Activated CD8-positive, alpha-beta memory T cell treated with anti-CD3 and anti-CD28 coated beads, Interleukin-2, amount 50 U/mL, for 1 hour (primary cell): ENCODE data around the gene P2RX3.

Experiments used
- DNase-seq: peaks from one replicate; pipeline ENCODE4 v3.0.0-alpha.2; 2020; ENCODE audit errors: extremely low read depth

Gene P2RX3

DNA sequence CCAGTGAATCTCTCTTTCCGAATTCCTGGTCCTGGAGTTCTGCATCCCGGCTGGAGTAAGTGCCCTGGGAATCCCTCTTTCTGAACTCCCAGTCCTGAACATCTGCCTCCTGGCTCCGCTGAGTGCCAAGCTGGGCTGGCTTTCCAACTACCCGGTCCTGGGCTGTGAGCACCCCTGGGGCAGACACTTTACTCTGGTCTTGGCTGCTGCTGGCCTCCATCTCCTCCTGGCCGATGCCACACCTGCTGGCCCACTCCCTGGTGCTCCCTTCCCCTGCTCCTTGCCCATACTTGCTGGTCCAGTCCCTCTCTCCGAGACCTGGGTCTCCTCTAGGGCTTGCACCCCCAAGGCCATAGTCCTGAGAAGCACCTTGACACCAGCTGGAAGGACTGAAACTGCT, 28.1 kb upstream of the P2RX3 start:
- no peak for DNase-seq

DNA sequence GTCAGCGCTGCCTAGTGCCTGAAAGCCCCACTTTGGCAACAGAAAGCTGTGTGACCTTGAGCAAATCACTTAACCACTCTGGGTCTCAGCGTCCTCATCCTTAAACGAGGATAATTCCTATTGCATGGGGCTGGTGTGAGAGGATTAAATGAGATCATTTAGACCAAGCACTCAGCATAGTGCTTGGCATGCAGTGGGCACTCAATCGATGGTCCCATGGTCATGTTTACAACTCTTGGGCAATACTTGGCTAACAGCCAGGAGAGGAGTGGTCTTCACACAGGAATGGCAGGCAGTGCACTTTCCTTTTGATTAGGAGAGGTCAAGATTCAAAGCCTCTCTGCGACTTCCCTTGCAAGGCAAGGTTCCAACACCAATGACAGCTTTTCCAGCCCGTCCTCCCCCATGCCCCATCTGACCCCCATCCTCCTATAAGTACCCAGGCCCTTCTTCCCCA, 27.5 kb upstream of the P2RX3 start:
- DNase-seq: no peak

DNA sequence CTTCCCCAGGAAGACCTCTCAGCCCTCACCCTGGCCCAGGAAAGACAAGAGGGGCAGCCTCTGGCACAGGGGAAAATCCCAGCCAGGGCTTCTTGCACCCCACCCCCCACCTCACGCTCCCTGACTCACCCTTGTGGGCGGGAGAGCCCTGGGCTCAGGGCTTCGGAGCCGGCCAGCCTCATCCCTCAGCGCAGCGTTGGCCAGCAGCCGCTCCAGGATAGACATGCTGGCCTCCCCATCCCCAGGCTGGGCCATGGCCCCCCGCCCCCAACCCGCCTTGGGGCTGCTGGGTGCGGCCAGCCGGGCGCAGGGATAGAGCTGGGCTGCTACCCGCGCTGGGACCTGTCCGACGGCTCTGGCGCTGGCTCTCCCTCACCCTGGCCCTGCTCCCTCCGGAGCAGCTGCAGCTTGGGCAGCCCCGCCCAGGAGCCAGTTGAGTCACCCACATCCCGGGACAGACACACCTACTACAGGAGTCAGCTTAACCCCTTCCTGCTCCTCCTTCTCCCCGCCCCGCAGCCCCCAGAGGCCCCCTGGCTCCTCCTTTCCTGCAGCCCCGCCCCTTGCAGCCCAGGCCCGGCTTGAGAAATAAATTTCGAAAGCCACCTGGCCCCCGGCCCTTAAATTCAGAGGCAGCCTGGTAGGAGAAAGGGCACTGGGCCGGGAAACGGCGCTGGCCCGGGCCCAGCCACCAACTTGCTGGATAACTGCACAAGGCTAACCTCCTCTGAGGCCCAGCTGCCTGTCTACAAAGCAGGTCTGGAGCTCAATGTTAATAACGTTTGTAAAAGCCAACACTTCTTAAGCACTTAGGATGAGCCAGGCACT, 26.8 kb upstream of the P2RX3 start:
- no peak for DNase-seq

DNA sequence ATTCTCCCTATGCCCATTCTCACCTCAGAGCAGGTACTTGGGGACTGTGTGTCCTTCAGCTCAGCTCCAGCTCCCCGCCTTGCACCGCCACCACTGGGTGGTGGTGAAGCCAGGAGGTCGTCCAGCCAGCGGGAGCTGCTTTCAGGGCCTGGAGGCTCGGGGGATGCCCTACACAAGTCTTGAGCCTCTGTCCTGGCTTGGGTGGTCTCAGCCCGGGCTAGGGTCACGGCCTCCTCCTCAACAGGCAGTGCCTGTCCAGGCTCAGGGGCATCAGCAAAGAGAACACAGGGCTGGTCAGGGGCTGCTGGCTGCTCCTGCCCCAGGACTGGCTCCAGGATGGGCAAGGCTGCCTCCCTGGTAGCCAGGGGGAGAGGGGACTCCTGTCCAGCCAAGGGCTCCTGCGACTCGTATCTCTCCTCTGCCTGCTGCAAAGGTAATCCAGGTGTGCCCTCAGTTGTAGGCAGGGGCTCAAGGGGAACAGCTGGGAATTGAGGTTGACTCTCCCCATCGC, 25.6 kb upstream of the P2RX3 start:
- no peak for DNase-seq

DNA sequence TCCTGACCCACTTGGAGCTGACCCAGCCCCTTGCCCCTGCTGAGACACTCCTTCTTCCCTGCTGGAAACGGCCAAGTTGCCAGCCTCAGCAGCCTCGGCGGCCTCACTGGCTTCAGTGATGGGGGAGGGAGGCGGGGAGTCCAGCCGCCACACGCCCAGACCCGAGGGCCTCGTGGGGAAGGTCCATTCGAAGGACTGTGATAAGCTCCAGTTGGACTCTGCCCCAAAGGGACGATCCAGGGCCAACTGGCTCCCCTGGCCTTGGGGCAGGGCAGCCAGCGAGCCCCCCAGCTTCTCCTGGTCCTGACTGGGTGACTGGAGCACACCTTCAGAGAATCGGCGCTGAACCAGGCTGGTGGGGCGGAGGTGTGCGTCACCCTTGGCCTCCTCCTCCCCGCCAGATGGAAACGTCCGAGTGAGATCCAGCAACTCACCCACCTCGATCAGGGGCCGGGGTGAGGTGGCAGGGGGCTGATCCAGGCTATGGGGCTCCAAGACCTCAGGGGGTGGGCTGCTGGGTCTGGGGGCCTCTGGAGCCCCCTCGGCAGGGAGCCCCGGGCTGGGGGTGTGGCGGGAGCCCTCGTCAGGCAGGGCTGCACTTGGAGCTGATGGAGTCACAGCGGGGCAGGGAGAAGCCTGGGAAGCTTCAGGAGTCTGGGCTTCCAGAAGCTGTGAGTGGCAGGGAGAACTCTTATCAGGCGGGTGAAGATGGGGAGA, 24.9 kb upstream of the P2RX3 start:
- DNase-seq: no peak

DNA sequence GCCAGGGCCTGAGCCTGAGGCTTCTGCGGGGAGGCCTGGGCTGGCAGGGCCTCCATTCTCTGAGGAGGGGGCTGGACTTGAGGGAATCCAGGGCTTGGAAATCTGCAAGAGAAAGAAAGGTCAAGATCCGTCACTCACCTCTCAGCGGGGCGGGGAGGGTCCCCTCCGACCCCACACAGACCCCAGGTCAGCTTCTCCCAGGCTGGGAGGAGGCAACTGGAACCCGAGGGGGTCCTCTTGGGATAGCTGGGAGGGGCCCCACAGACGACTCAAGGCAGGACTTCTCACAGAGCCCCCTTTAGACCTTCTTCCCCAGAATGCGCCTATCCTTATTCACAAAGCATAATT, 24.4 kb upstream of the P2RX3 start:
- no peak for DNase-seq

DNA sequence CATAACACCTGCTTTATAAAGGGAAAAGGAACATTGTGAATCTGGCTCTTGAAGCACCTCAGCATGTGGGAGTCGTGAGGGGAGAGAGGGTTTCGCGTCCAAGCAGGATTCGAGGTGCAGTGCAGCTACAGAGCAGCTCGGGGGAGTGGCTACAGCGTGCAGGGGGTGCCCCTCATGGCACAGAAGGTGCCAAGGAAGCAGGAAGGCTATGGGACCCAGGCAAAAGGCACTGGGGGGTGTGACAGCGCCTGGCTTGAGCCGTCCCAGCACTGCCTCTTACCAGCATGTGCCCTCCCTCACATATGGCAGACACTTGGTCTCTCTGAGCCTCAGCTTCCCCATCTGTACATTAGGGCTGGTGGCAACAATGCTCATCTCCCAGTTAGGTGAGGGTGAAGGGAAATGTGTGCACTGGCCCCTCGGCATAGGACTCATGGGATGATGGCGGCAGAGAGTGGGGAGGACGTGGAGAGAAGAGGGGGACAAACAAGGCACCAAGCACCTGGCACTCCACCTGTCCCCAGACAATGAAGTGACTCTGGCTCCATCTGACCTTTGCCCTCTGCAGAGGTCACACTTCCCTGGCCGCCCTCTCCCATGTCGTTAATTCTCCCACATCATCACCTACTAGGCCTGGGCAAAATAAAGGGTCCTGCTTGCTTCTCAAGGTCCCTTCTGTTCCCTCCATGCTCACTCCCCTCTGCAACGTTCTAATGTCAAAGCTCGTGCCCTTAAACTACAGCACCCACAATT, 23.8 kb upstream of the P2RX3 start:
- DNase-seq: no peak

DNA sequence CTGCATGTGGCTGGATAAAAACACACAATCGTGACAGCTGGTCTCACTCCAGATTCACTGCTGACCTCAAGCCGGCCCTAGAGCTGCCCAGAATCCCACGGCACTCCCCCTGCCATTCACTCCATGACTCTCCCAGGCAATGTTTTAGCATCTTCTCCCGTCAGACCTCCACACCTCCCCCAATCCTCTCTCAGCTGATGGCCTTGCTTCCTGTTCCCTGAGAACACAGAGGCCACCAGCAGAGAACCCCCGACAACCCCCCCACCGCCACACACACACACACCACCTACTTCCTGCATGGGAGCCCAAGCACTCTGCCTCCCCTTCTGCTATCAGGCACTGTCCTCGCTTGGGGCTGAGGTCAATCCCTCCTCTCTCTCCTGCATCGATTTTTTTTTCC, 22.7 kb upstream of the P2RX3 start:
- no peak for DNase-seq

DNA sequence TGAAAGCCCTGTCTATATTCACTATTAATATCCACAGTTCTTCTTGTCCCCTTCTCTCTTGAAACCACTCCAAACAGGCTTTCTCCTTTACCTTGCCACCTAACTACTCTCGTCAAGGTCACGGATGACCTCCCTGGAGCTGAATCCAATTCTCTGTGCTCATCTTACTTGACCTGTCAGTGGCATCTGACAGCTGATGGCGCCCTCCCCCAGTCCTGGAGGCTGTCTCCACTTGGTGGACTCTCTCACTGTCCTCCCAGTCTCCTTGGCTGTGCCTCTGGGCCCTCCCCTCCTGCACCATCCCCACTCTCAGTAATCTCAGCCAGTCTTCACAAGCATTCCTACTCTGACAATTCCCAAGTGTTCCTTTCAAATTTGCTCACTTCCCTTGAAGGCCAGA, 22.1 kb upstream of the P2RX3 start:
- DNase-seq: no peak

DNA sequence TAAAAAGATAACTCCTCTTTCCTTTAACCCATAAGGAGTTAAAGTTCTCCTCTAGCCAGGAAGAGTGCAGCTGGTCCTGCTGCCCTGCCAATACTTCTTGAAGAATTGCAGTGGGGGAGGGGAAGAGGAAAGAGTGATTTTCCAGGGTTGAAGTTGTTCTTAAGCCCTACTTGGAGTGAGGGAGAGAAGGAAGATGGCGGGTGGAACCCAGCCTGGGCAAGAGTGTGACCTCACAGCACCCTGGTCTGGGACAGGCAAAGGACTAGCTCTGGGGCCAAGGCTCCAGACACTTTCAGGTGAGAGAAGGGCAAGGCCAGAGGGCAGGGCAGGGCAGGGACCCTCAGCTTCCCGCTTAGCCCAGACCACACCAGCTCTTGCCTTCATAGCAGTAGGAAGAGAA, 20.0 kb upstream of the P2RX3 start:
- no peak for DNase-seq

DNA sequence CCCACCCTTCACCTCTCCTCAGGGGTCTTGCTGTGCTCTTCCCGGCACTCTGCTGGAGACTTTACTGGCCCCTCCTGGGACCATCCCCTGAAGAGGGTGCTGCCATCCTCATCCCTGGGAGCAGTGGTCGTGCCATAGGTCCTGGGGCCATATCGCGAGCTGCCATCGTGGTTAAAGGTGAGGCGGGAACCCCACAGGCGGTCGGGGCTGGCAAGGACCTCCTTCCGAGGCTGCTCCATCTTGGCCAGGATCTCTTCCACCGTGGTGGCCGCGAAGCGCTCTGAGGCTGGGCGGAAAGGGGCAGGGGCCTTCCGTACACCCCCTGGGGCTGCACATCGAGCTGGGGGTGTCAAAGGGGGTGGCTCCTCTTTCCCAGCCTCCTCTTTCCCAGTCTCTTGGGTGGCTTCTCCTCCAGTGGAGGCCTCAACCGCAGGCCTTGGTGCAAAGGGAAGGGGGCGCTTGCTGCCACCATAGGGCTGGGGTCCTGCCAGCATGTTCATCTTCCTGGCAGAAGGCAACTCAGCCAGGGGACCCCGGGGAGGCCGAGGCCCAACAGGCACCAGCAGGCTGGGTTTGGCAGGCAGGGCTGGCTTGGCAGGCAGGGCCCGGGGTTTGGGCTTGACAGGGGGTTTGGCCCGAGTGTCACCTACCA, 18.0 kb upstream of the P2RX3 start:
- no peak for DNase-seq

DNA sequence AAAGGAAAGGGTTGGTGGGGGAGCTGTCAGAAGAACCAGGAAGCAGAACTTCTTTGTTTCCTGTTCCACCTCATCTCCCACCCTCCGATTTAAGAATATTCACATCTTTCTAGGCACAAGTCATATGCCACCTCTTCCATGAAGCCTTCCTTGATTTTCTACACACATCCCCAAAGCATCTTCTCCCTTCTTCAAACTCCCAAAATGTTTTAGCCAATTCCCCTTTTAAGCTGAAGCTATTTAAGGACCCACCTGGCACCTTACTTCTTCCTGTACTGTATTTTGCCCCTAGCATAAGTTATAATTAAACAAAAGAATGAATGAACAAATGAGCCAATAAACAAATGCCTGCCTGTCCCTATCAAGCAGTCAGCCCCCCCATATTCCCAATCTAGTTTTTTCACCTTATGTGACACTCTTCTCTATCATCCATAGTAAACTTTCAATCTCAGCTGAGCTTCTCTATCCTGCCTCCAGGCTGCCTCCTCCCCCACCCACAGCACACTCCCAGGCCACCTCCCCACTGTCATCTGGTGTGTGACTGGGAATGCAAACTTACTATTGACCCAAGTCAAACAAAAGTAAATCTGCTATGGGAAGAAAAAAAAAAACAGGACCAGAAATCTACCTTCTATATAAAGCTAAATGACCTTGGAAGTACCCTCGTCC, 17.3 kb upstream of the P2RX3 start:
- DNase-seq: no peak

DNA sequence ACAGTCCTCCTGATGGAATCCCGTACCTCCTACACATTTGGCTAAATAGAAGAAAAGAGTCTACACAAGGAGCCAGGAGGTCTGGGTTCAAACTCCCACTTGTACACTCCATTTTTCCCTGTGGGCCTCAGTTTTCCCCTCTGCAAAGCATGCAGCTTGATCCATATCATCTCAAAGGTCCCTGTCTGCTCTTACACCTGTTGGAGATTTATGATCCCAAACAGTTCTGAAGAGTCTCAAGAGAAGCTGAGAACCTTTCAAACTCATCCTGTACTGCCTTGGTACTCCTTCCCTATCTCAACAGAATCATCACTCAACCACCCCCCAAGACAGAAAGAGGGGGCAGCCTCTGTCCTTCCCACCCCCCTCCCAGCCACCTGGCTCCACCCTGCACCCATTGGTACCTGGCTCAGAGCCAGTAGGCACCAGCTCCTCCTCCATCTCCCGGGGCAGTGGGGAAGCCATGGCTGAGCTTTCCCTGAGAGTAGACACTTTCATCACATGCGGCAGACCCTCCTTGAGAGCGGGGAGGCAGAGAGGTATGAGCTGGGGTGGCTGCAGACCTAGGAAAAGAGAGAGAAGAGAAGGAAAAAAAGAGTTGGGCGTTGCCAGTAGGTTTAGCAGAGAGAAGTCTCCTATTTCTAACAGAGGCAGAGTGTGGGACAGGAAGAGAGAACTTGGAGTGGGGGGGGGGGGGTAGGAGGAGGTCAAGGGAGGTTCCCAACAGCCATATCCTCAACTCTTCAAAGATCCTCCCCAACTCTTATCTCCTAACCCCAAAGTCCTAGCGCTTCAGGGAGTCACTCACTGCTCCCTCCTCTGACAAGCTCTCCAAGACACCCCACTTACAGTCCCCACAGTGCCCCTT, 16.5 kb upstream of the P2RX3 start:
- DNase-seq: no peak

DNA sequence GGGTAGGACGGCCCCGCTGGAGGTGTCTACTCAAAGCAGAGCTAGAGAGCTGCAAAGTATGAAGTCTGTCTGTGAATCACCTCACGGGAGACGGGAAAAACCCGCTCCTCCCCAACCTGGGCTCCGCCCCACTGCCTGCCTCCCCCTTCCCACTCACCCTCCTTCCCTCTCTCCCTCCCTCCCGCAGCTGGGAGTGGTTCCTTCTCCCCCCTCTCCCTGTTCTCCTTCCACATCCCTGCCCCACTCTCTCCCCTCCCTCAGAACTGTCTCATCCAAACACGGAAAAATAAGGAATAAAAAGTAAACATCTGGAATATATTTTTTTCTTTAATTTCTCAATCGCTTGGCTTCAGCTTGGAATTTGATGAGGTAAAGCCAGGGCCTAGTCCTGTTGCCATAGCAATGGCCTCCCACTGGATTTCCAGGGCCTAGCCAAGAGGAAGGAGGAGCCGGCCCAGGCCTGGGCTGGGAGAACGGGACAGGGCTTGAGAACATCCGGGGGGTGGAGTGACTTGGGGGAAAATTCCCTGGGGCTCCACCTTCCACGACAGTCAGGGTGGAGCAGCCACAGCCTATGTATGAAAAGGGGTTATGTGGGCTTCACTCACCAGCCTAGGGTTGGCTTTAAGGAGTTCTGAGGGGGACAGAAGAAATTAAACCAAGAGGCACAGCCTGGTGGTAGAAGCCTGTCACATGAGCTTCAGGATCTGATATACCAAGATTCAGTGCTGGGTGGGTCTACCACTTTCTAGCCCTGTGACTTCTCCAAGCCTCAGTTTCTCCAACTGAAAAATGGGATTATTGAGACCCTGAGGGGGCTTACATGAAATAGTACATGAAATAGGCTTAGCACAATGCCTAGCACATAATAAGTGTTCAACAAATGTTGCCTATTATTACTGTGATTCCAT, 15.6 kb upstream of the P2RX3 start:
- DNase-seq: no peak

DNA sequence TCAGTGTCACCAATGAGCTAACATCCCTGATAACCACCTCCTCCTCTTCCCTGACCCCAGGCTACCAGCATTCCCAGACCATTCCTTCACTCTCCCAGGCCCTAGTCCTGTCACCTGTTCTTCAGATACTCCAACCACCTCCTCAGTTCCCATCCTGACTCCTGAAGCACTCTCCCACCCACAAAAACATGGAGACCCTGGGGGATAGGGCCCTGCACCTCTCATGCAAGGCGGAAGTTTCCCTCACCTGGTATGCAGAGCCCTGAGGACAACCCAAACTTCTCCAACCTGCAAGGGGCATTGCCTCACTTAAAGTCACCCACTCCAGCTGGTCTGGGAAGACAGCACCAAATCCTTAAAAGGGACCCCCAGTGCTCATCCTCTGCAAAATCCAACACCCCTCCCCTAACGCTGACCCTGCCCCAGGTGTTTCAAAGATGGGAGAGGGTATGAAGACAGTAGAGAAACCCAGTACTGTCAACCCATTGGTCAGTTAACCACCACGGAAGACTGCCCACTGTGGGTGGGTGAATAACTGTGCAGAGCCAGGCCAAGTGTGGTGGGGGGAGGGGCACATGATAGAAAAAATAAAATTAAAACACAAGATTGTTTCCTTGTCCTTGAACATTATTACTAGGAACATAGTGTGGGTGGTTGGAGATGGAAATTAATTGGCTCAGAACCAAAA, 14.8 kb upstream of the P2RX3 start:
- no peak for DNase-seq

DNA sequence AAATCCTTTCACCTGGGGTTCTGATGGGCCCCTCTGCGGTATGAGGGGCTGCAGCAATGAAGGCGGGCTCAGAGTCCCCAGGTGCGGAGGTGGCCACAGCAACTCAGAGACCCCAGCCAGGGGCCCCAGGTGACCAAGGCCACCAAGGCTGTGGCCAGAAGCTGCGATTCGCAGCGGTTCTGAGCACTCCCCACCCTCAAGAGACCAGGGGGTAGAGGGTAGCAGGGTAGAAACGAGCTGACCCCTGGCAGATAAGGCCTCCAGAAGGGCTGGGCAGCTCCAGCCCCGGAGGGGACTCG, 14.3 kb upstream of the P2RX3 start:
- no peak for DNase-seq

DNA sequence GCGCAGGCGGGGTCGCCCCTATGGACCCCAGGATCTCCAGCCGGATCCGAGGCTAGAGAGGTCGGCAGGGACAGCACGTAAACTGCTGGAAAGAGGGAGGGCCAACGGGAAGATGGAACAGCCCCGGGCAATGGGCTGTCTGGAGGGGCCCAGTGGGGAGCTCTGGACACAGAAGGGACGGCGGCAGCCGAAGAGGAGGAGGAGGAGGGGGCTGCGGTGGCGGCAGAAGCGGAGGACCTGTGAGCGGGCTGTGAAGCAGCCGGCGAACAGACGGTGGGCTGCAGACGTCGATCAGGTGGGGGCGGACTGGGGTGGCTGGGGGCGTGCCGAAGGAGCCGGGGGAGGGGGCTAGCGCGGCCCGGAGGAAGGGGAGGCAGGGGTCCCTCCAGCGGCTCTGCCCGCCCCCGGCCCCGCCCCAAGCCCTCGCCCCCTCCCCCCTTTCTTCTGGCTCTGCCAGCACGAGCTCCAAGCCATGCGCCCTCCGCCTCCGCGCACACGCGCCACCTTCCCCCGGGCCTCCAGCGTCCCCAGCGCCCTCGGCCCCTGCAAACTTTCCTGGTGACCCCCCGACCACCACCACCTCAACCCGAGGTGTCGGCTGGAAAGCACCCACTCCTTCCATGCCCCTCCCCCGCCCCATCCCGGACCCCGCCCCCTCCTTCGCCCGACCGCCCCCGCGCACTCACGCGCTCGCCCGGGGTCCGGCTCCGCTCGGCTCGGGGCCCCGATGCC, 13.8 kb upstream of the P2RX3 start:
- no peak for DNase-seq
